Astrocyte (in vitro differentiated cells and primary cell): Measurements from ENCODE around the gene RMP24.

Experiments used
- EZH2 ChIP-seq: IDR thresholded peaks from 2 replicates; pipeline ENCODE4 v1.6.1; 2012; ENCODE audit warnings: mild to moderate bottlenecking, low read length, inconsistent platforms; ENCODE audit not compliant: insufficient read depth
- TF ChIP-seq, protein P1 (sequence below): IDR thresholded peaks from 2 replicates; pipeline ENCODE4 v1.5.1; 2011; ENCODE audit warnings: low read depth, mild to moderate bottlenecking, inconsistent platforms, low read length, moderate library complexity; ENCODE audit not compliant: insufficient read depth

GRCh38 chr18:35983818-35984217 is 11.3 kb downstream of the RMP24 start:
- TF ChIP-seq, protein P1, sequence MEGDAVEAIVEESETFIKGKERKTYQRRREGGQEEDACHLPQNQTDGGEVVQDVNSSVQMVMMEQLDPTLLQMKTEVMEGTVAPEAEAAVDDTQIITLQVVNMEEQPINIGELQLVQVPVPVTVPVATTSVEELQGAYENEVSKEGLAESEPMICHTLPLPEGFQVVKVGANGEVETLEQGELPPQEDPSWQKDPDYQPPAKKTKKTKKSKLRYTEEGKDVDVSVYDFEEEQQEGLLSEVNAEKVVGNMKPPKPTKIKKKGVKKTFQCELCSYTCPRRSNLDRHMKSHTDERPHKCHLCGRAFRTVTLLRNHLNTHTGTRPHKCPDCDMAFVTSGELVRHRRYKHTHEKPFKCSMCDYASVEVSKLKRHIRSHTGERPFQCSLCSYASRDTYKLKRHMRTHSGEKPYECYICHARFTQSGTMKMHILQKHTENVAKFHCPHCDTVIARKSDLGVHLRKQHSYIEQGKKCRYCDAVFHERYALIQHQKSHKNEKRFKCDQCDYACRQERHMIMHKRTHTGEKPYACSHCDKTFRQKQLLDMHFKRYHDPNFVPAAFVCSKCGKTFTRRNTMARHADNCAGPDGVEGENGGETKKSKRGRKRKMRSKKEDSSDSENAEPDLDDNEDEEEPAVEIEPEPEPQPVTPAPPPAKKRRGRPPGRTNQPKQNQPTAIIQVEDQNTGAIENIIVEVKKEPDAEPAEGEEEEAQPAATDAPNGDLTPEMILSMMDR = no peak
- no peak for TF ChIP-seq EZH2
